ENCODE measurements around the gene USP15. TPM values are rescaled to one million over a fixed set of nuclear protein-coding genes. Genes with fewer than 3 reads are reported as not detected.

The USP15 gene
- total RNA-seq, 1 experiment from 2014 or later: 35.3 TPM

GRCh38 chr12:62346817-62347216 is 86.6 kb downstream of the USP15 start:
- no peaks in the 10 kb centered on the region for H4K20me1 ChIP-seq (ENCODE audit: control insufficient read depth, insufficient read depth, insufficient read length)
- H2BK15ac ChIP-seq (ENCODE audit: low read depth, low read length): no peak overlapping the region
- H3K56ac ChIP-seq (ENCODE audit: insufficient read length, low read depth, low read length): no peak overlapping the region
- H3K27me3 Mint-ChIP-seq (ENCODE audit: low read depth): no peaks in the 10 kb centered on the region
- no peak overlapping the region for H3T11ph ChIP-seq (ENCODE audit: low read length)
- H3K9ac ChIP-seq (ENCODE audit: extremely low read depth, insufficient read length, low read length): no peak overlapping the region
- H3K4me3 Mint-ChIP-seq: no peak overlapping the region
- H3K23ac ChIP-seq (ENCODE audit: insufficient read length, low read depth, low read length): no peak overlapping the region
- H3K27ac Mint-ChIP-seq: no peak overlapping the region
- no peaks in the 10 kb centered on the region for H3K9me3 ChIP-seq (ENCODE audit: control insufficient read depth, low read depth, low read length)
- H3K79me2 ChIP-seq (ENCODE audit: insufficient read depth, low read length): no peaks in the 10 kb centered on the region
- peaks cover 16 to 26% (median 20%) of the 10 kb centered on the region in 3 experiments; a peak in 6 of 7 replicates for H3K36me3 Mint-ChIP-seq (ENCODE audit: insufficient read depth in 1 of 3, low read depth in 3 of 3)
- H2AFZ ChIP-seq (ENCODE audit: low read length): no peak overlapping the region
- H3K4ac ChIP-seq (ENCODE audit: low read depth, low read length): no peak overlapping the region
- no peaks in the 10 kb centered on the region for H3K79me1 ChIP-seq (ENCODE audit: insufficient read depth, low read depth, low read length, poor library complexity, severe bottlenecking)
- no peak for DNase-seq
- no peak overlapping the region for H3K4me2 ChIP-seq (ENCODE audit: insufficient read depth, insufficient read length, low read length)
- H2BK20ac ChIP-seq (ENCODE audit: low read depth, low read length, poor library complexity, severe bottlenecking): no peak overlapping the region
- H3K18ac ChIP-seq (ENCODE audit: insufficient read length, low read depth, low read length): no peak overlapping the region
- H2BK120ac ChIP-seq (ENCODE audit: low read depth, low read length, poor library complexity, severe bottlenecking): no peak overlapping the region
- H3K4me1 ChIP-seq (ENCODE audit: insufficient read depth, low read length): no peaks in the 10 kb centered on the region
- H3K14ac ChIP-seq (ENCODE audit: insufficient read depth, low read length): no peak overlapping the region
- no peaks in the 10 kb centered on the region for H3K23me2 ChIP-seq (ENCODE audit: insufficient read length, low read depth, low read length, poor library complexity, severe bottlenecking)
- no peak overlapping the region for H4K91ac ChIP-seq (ENCODE audit: insufficient read length, low read depth, low read length)
- TF ChIP-seq CTCF (conservative IDR thresholded peaks at IDR 0.05): no peak
- H2BK12ac ChIP-seq (ENCODE audit: insufficient read length, low read depth, low read length): no peak overlapping the region
- no peak overlapping the region for H2AK5ac ChIP-seq (ENCODE audit: insufficient read length, low read length)
- peaks cover 3 to 9% of the 10 kb centered on the region in 2 experiments; a peak in 3 of 5 replicates for H3K9me3 Mint-ChIP-seq
- H4K5ac ChIP-seq (ENCODE audit: insufficient read length, low read depth, low read length): no peak overlapping the region
- H3K4me1 Mint-ChIP-seq: no peaks in the 10 kb centered on the region
- H2BK5ac ChIP-seq (ENCODE audit: insufficient read length, low read length): no peak overlapping the region
- no peaks in the 10 kb centered on the region for H3K27me3 ChIP-seq (ENCODE audit: insufficient read depth, low read length)
- H3K27ac ChIP-seq (ENCODE audit: insufficient read length, low read depth, low read length): no peak overlapping the region
- no peak overlapping the region for H4K8ac ChIP-seq (replicated peaks; ENCODE audit: insufficient read length, low read depth, low read length)
- WGBS (ENCODE audit: extremely low coverage, insufficient read length, low lambda C conversion rate): 100% methylated on average over 1 of the region's 1 CpG
